GM12878 (cell line): ENCODE results near the gene HAGHL. TPM values are rescaled to one million over a fixed set of nuclear protein-coding genes. Genes with fewer than 3 reads are reported as not detected.

Experiments
- ATAC-seq: fragments of 200-7000 bp; cut with Tn5 transposase; 3 replicates; pipeline ENCODE4 v1.9.1; 2020; ENCODE audit warnings: mild to moderate bottlenecking, moderate library complexity
- BruUV-seq: library from RNA; stranded (reverse); fragments of 400-500 nt; replicated peaks from 2 replicates; lab custom pipeline; 2021; lab: Mats Ljungman, UMichigan
- CTCF ChIA-PET: fragments of 300-600 bp; sonication (Branson Sonifier 250); formaldehyde crosslinking; extraction: SDS; loops from one replicate; lab custom pipeline; 2021; ENCODE audit warnings: inconsistent platforms; lab: Yijun Ruan, JAX
- POLR2A ChIA-PET: fragments of 350-600 bp; formaldehyde crosslinking; extraction: SDS; loops from one replicate; lab custom pipeline; 2021; ENCODE audit warnings: inconsistent platforms; lab: Charles Lee
- RAD21 ChIA-PET: fragments of 300-600 bp; sonication (Branson Sonifier 250); formaldehyde crosslinking; loops from one replicate; lab custom pipeline; 2023; ENCODE audit warnings: antibody characterized with exemption; ENCODE audit not compliant: unreplicated experiment; lab: Charles Lee
- SMC1A ChIA-PET: fragments of 300-600 bp; sonication (Branson Sonifier 250); formaldehyde crosslinking; loops from one replicate; lab custom pipeline; 2023; ENCODE audit not compliant: unreplicated experiment, uncharacterized antibody; lab: Charles Lee
- DNase-seq: peaks from one replicate; pipeline ENCODE4 v3.0.0-alpha.2; 2011; ENCODE audit warnings: low read depth, low spot score
- FAIRE-seq: peaks from 3 replicates; lab custom pipeline; 2011; peaks lifted over from hg19 to GRCh38; lab: Jason Lieb, UNC
- H2AFZ ChIP-seq: 2 replicates; pipeline ENCODE4 v1.6.0; 2011; ENCODE audit warnings: low read depth, low read length, control low read depth; ENCODE audit not compliant: control insufficient read depth
- H3K27ac ChIP-seq: 2 replicates; pipeline ENCODE4 v1.5.1; 2011; ENCODE audit warnings: control low read depth; ENCODE audit not compliant: control insufficient read depth, insufficient read depth
- H3K27me3 ChIP-seq, 2 experiments: replicated peaks in 1 of 2; 2 replicates each; pipeline versions ENCODE4 v1.6.0 to v1.6.1; 2011; ENCODE audit warnings: low read length in 1 of 2; ENCODE audit not compliant: control insufficient read depth in 2 of 2, insufficient read depth in 2 of 2
- H3K36me3 ChIP-seq, 2 experiments: 2 replicates each; pipeline ENCODE4 v1.5.1; 2011; ENCODE audit warnings: low read length in 1 of 2; ENCODE audit not compliant: control insufficient read depth in 2 of 2, insufficient read depth in 2 of 2
- H3K4me1 ChIP-seq: 2 replicates; pipeline ENCODE4 v1.6.1; 2011; ENCODE audit warnings: mild to moderate bottlenecking, low read length, moderate library complexity, mixed read lengths; ENCODE audit not compliant: control insufficient read depth, insufficient read depth
- H3K4me2 ChIP-seq: 2 replicates; pipeline ENCODE4 v1.6.0; 2011; ENCODE audit warnings: control low read depth; ENCODE audit not compliant: control insufficient read depth, insufficient read depth
- H3K4me3 ChIP-seq: fragments of 200-600 bp; sonication (generic); 2 replicates; pipeline ENCODE4 v1.5.1; 2016
- H3K79me2 ChIP-seq: 2 replicates; pipeline ENCODE4 v1.6.0; 2011; ENCODE audit warnings: low read length; ENCODE audit not compliant: control insufficient read depth, insufficient read depth
- H3K9ac ChIP-seq: 2 replicates; pipeline ENCODE4 v1.8.0; 2011; ENCODE audit warnings: low read length, control low read depth, mixed read lengths; ENCODE audit not compliant: control insufficient read depth, insufficient read depth
- H3K9me3 ChIP-seq: replicated peaks from 3 replicates; pipeline ENCODE4 v1.5.1; 2011; ENCODE audit warnings: mild to moderate bottlenecking, low read length; ENCODE audit not compliant: control insufficient read depth, insufficient read depth
- H4K20me1 ChIP-seq: 2 replicates; pipeline ENCODE4 v1.6.0; 2011; ENCODE audit not compliant: control insufficient read depth, insufficient read depth
- BCL11A ChIP-seq: IDR thresholded peaks from 2 replicates; pipeline ENCODE4 v1.6.1; 2011; ENCODE audit warnings: low read depth, low read length
- HDAC2 ChIP-seq: fragments of 200-600 bp; sonication (generic); IDR thresholded peaks from 2 replicates; pipeline ENCODE4 v1.6.1; 2017
- HDAC6 ChIP-seq: fragments of 200-600 bp; sonication (generic); IDR thresholded peaks from one replicate; pipeline ENCODE4 v1.8.0; 2017; ENCODE audit warnings: antibody characterized with exemption; ENCODE audit not compliant: unreplicated experiment
- RCOR1 ChIP-seq: conservative IDR thresholded peaks from 2 replicates; pipeline ENCODE4 v1.6.1; 2012; ENCODE audit warnings: low read depth, low read length, improper control_type of control experiment
- SP1 ChIP-seq: IDR thresholded peaks from one replicate; pipeline ENCODE4 v1.6.1; 2011; ENCODE audit warnings: low read depth, low read length
- SREBF1 ChIP-seq: IDR thresholded peaks from 2 replicates; pipeline ENCODE4 v1.6.1; 2012; ENCODE audit warnings: mild to moderate bottlenecking, low read length
- TAF1 ChIP-seq: IDR thresholded peaks from 2 replicates; pipeline ENCODE4 v1.6.1; 2011; ENCODE audit warnings: mild to moderate bottlenecking, low read depth, low read length, borderline replicate concordance
- ZNF622 ChIP-seq: fragments of 450-650 bp; IDR thresholded peaks from 2 replicates; pipeline ENCODE4 v1.6.1; 2017; ENCODE audit warnings: mild to moderate bottlenecking, inconsistent platforms
- WGBS: methylation state at CpG from one replicate; pipeline ENCODE4 v1.1.6; 2016; ENCODE audit warnings: low lambda C conversion rate; ENCODE audit not compliant: insufficient replicate concordance, insufficient coverage; ENCODE audit errors: missing lambda C conversion rate; 5-methylcytosine and 5-hydroxymethylcytosine counted together
- in situ Hi-C: fragments of 300-500 bp; cut with MboI; formaldehyde crosslinking; loops from 9 replicates; pipeline ENCODE4 v1.14.3; 2018; ENCODE audit warnings: mixed read lengths
- intact Hi-C: fragments of 100-400 bp; cut with micrococcal nuclease; formaldehyde crosslinking; loops from one replicate; pipeline ENCODE4 v1.14.2; 2022; ENCODE audit not compliant: unreplicated experiment
- polyA plus RNA-seq, 11 experiments: library from polyadenylated mRNA; depleted of rRNA in 4 of 11; unstranded in 6 of 11; stranded (reverse) in 5 of 11; fragments of >200 nt; fragmentation: Nextera tagmentation in 4 of 11; fragmentation: Illumina TruSeq in 1 of 11; extraction: Ambion mirVana in 4 of 11; extraction: Trizol in 1 of 11; gene quantifications; 1 replicate in 1 of 11; 2 replicates in 10 of 11; pipeline versions ENCODE4 v1.2.1 to v1.2.3, GENCODE V29; 2011 to 2016; ENCODE audit warnings: inconsistent platforms in 2 of 11, missing spikeins in 2 of 11, low read depth in 1 of 11
- total RNA-seq, 4 experiments: library from RNA; depleted of rRNA in 3 of 4; stranded (reverse); fragments of >200 nt in 3 of 4; fragmentation: Illumina TruSeq in 1 of 4; extraction: Trizol in 1 of 4; gene quantifications; 2 replicates each; pipeline versions ENCODE4 v1.2.1 to v1.2.3, GENCODE V29; 2013 to 2021
- TF ChIP-seq, protein P1 (sequence below): fragments of 450-650 bp; conservative IDR thresholded peaks from 2 replicates; pipeline ENCODE4 v1.6.1; 2017; ENCODE audit warnings: mild to moderate bottlenecking, moderate library complexity

Gene HAGHL
- total and polyA plus RNA-seq, 10 of the 15 experiments (the other 5 are each of a cell fraction or from before 2014, with no cell fraction given): 0.23 to 44.6 (median 16.4) TPM

DNA sequence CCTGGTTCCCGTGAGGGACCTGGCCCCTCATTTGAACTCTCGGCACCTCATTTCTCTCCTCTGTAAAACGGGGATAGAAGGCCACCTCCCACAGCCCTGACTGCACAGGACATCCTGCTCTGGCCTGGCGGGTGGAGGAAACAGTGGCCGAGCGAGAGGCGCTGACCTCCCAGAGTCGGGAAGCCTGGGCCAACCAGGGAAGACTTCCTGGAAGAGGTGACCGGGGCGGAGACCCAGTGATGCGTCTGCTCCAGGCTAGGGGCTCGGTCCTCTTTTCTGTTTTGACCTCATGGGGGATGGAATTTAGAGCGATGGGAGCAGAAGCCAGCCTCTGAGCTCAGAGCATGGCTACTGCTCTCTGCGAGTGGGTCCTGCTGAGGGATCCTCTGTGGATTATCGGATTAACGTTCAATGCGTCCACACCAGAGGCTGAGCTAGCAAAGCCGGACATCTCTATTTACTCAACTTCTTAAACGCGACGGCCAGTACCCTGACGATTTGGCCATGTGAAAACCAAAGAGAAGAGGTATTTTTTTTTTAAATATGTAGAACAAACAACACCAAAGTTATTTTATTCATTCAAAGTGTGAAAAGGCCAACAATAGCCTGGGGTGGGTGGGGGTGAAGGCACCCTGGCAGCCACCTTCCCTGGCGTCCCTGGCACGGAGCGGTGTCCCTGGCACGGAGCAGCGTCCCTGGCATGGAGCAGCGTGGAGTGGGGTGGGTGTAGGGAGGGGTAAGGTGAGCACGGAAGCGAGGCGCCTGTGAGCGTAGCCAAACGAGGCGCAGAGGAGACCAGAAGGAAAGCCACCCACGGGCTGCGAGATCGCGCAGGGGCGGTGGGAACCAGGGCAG lies 24.5 kb downstream of the HAGHL start:
- Histone ChIP-seq H3K27ac (no peak overlapping the region), H3K27me3 (no peaks in the 10 kb centered on the region; a peak in 2 of 4 replicates), H3K79me2 (no peaks in the 10 kb centered on the region), H3K9me3 (no peaks in the 10 kb centered on the region), H3K4me1 (no peaks in the 10 kb centered on the region), H3K36me3 (no peaks in the 10 kb centered on the region), H3K4me2 (no peak overlapping the region), H4K20me1 (no peaks in the 10 kb centered on the region), H3K9ac (no peak overlapping the region), H3K4me3 (no peak overlapping the region), H2AFZ (no peak overlapping the region)
- in situ Hi-C loops: no loop called here
- BruUV-seq: no TSS peak
- ATAC-seq: no peak
- ChIA-PET RAD21 (no interaction called here), POLR2A (interaction anchor here (0.5 to 0.9 kb wide), 2 partner anchors 8 to 10 kb away, joined by 3 read pairs; partner anchors contain the start of gene CIAO3), CTCF (interaction anchor here (1.1 kb wide), 1 partner anchor 39 kb away, joined by 7 read pairs; no protein-coding TSS in a partner anchor), SMC1A (no interaction called here)
- DNase-seq: no peak
- WGBS: 57% methylated on average over 35 of the region's 39 CpGs
- intact Hi-C loops: no loop called here
- no peak for FAIRE-seq
- TF ChIP-seq HDAC6 (no peak), SREBF1 (no peak), RCOR1 (no peak), ZNF622 (no peak), TAF1 (no peak), HDAC2 (no peak), SP1 (no peak), BCL11A (no peak)
- TF ChIP-seq, protein P1, sequence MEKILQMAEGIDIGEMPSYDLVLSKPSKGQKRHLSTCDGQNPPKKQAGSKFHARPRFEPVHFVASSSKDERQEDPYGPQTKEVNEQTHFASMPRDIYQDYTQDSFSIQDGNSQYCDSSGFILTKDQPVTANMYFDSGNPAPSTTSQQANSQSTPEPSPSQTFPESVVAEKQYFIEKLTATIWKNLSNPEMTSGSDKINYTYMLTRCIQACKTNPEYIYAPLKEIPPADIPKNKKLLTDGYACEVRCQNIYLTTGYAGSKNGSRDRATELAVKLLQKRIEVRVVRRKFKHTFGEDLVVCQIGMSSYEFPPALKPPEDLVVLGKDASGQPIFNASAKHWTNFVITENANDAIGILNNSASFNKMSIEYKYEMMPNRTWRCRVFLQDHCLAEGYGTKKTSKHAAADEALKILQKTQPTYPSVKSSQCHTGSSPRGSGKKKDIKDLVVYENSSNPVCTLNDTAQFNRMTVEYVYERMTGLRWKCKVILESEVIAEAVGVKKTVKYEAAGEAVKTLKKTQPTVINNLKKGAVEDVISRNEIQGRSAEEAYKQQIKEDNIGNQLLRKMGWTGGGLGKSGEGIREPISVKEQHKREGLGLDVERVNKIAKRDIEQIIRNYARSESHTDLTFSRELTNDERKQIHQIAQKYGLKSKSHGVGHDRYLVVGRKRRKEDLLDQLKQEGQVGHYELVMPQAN: no peak
